NB4 (cell line): Measurements from ENCODE around the gene HPN.
"Not testable (repeated sequence)": the region's sequence is repeated elsewhere in the genome, so short reads cannot be mapped to it uniquely, and the experiment has no call there.

Experiments
- DNase-seq: peaks from one replicate; pipeline ENCODE4 v3.0.0; 2010; ENCODE audit warnings: low read depth
- H3K4me3 ChIP-seq: one replicate; pipeline ENCODE4 v1.5.1; 2011; ENCODE audit warnings: mild to moderate bottlenecking, low read depth, low read length, moderate library complexity
- CTCF ChIP-seq: IDR thresholded peaks from one replicate; pipeline ENCODE4 v1.5.1; 2012; ENCODE audit warnings: low read depth, low read length
- MAX ChIP-seq: IDR thresholded peaks from 2 replicates; pipeline ENCODE4 v1.6.1; 2011; ENCODE audit warnings: low read depth, low read length
- MYC ChIP-seq: IDR thresholded peaks from 2 replicates; pipeline ENCODE4 v1.6.1; 2011; ENCODE audit warnings: low read depth, low read length
- POLR2A ChIP-seq: IDR thresholded peaks from 2 replicates; pipeline ENCODE4 v1.6.1; 2011; ENCODE audit warnings: mild to moderate bottlenecking; ENCODE audit not compliant: insufficient read length; ENCODE audit errors: extremely low read depth

HPN gene

GRCh38 chr19:35013820-35014754 lies 27.4 kb upstream of the HPN start:
- peak; percentile 71 for DNase-seq
- H3K4me3 ChIP-seq: no peak overlapping the region
- TF ChIP-seq MAX (peak; percentile 83), POLR2A (no peak), MYC (peak; percentile 32; the same call in 1 of the 2 replicates), CTCF (no peak)

- DNase-seq, H3K4me3 ChIP-seq: not testable (repeated sequence)
These were observed 26.7 kb upstream of the HPN start for GRCh38 chr19:35014774-35015173.

GRCh38 chr19:35015270-35015953 lies 26.1 kb upstream of the HPN start:
- TF ChIP-seq CTCF (no peak), MAX (no peak), MYC (no peak), POLR2A (no peak)
- H3K4me3 ChIP-seq: no peak overlapping the region
- no peak for DNase-seq

DNA sequence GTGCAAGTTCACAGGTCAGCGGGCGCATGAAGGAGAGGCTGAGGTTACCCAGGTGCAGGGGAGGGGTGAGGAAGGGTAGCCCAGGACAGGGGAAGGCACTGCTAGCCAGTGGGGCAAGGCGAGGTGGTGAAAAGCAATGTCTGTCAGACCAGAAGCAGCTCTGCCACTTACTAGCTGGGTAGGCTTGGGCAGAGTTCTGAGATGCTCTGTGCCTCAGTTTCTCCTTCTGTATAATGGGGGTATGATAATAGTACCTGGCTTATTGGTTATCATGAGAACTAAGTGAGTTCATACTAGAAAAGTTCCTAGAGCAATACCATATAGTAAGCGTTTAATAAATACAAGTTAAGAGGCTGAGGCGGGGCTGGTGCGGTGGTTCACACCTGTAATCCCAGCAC lies 25.6 kb upstream of the HPN start:
- no peak for DNase-seq
- no peak for TF ChIP-seq POLR2A
- TF ChIP-seq CTCF: no peak
- no peak for TF ChIP-seq MAX
- no peak for TF ChIP-seq MYC
- H3K4me3 ChIP-seq: no peak overlapping the region

GRCh38 chr19:35017507-35017906 lies 24.0 kb upstream of the HPN start:
- no peak overlapping the region for H3K4me3 ChIP-seq
- DNase-seq: no peak
- no peak for TF ChIP-seq MYC
- no peak for TF ChIP-seq POLR2A
- no peak for TF ChIP-seq MAX
- TF ChIP-seq CTCF: no peak

DNA sequence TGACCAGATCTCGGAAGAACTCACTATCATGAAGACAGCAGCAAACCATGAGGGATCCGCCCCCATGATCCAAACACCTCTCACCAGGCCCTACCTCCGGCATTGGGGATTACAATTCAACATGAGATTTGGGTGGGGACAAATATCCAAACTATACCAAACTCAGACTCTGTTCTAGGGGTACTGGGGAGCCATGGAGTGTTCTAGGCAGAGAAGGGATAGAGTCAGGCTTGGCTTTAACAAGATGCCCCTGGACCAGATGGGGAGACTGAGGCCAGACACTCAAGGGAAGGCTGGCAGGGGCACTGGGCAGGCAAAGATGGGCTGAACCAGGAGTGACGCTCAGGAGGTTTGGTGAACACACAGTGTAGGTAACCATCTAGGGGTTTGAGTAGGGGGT lies 23.1 kb upstream of the HPN start:
- TF ChIP-seq CTCF (no peak), MYC (no peak), MAX (no peak), POLR2A (no peak)
- H3K4me3 ChIP-seq: no peak overlapping the region
- no peak for DNase-seq
